Measurements from ENCODE around the gene SYTL2. TPM values are rescaled to one million over a fixed set of nuclear protein-coding genes. Genes with fewer than 3 reads are reported as not detected.

The SYTL2 gene
- polyA plus RNA-seq, 1 donor from 2014 or later = 2.3 TPM

DNA sequence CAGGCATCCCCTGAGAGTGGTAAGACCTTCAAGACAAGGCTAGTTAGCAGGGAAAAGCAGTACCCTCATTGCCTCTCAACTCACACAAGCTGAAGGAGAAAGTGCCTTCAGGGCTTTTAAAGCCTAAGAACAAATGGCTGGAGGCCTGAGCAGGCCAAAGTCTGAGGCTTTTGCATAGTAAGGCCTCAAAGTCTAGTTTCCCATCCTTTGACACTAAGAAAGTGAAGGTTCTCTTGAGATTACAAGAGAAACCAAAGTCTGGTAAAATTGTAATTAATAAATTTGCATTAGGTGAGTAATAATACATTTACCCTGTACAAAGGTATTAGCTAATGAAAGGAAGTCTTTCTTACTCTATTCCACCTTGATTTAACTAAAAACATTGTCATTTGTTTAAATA, 78.0 kb downstream of the SYTL2 start:
- Histone ChIP-seq H4K20me1 (ENCODE audit: insufficient read depth) (no peaks in the 10 kb centered on the region), H3K9me3 (ENCODE audit: low read length) (no peaks in the 10 kb centered on the region), H3K27me3 (ENCODE audit: insufficient read depth, low read depth, low read length) (no peaks in the 10 kb centered on the region), H3K9ac (ENCODE audit: low read length) (no peak overlapping the region), H3F3A (ENCODE audit: insufficient read depth, low read length, poor library complexity, severe bottlenecking) (no peaks in the 10 kb centered on the region), H3K79me2 (replicated peaks; ENCODE audit: insufficient read depth, low read length) (no peaks in the 10 kb centered on the region), H2AFZ (ENCODE audit: low read depth, low read length) (no peak overlapping the region), H3K27ac (ENCODE audit: low read length) (no peak overlapping the region), H3K4me3 (ENCODE audit: low read length) (no peak overlapping the region), H3K36me3 (ENCODE audit: insufficient read depth, low read length) (no peaks in the 10 kb centered on the region), H3K4me2 (ENCODE audit: low read length) (no peak overlapping the region), H3K9me2 (ENCODE audit: insufficient read depth, low read length) (no peaks in the 10 kb centered on the region)
- TF ChIP-seq MXI1 (conservative IDR thresholded peaks at IDR 0.05; ENCODE audit: poor library complexity, severe bottlenecking) = no peak
- TF ChIP-seq, protein P1, sequence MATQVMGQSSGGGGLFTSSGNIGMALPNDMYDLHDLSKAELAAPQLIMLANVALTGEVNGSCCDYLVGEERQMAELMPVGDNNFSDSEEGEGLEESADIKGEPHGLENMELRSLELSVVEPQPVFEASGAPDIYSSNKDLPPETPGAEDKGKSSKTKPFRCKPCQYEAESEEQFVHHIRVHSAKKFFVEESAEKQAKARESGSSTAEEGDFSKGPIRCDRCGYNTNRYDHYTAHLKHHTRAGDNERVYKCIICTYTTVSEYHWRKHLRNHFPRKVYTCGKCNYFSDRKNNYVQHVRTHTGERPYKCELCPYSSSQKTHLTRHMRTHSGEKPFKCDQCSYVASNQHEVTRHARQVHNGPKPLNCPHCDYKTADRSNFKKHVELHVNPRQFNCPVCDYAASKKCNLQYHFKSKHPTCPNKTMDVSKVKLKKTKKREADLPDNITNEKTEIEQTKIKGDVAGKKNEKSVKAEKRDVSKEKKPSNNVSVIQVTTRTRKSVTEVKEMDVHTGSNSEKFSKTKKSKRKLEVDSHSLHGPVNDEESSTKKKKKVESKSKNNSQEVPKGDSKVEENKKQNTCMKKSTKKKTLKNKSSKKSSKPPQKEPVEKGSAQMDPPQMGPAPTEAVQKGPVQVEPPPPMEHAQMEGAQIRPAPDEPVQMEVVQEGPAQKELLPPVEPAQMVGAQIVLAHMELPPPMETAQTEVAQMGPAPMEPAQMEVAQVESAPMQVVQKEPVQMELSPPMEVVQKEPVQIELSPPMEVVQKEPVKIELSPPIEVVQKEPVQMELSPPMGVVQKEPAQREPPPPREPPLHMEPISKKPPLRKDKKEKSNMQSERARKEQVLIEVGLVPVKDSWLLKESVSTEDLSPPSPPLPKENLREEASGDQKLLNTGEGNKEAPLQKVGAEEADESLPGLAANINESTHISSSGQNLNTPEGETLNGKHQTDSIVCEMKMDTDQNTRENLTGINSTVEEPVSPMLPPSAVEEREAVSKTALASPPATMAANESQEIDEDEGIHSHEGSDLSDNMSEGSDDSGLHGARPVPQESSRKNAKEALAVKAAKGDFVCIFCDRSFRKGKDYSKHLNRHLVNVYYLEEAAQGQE (IDR thresholded peaks at IDR 0.05; ENCODE audit: borderline replicate concordance) = no peak
- TF ChIP-seq POLR2AphosphoS5 (IDR thresholded peaks at IDR 0.05) = no peak
- TF ChIP-seq EP300 (conservative IDR thresholded peaks at IDR 0.05; ENCODE audit: poor library complexity, severe bottlenecking) = no peak

DNA sequence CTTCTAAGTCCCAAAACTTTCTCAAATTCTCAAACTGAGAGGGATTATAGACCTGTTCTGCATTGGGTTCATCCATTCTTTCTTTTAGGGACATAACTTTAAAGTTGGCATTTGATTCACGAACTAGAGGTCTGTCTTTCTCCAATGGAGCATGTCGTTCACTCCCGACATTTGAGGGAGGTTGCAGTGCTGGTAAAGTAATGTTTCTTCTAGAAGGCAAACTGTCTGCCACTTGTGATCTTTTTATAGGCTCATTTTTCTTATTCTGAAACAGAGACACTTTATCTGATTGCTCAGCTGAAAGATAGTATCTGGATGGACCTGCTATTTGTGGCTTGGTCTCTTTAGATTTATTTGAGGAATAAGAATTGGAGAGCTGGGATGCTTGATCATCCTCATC, 84.6 kb downstream of the SYTL2 start:
- Histone ChIP-seq H3K36me3 (ENCODE audit: insufficient read depth, low read length) (no peaks in the 10 kb centered on the region), H3F3A (ENCODE audit: insufficient read depth, low read length, poor library complexity, severe bottlenecking) (no peaks in the 10 kb centered on the region), H2AFZ (ENCODE audit: low read depth, low read length) (no peak overlapping the region), H3K79me2 (replicated peaks; ENCODE audit: insufficient read depth, low read length) (no peaks in the 10 kb centered on the region), H3K27ac (ENCODE audit: low read length) (no peak overlapping the region), H3K4me3 (ENCODE audit: low read length) (no peak overlapping the region), H3K9me3 (ENCODE audit: low read length) (no peaks in the 10 kb centered on the region), H3K9me2 (ENCODE audit: insufficient read depth, low read length) (no peaks in the 10 kb centered on the region), H3K4me2 (ENCODE audit: low read length) (no peak overlapping the region), H4K20me1 (ENCODE audit: insufficient read depth) (no peaks in the 10 kb centered on the region), H3K9ac (ENCODE audit: low read length) (no peak overlapping the region), H3K27me3 (ENCODE audit: insufficient read depth, low read depth, low read length) (no peaks in the 10 kb centered on the region)
- TF ChIP-seq, protein P1 (IDR thresholded peaks at IDR 0.05; ENCODE audit: borderline replicate concordance) = no peak
- TF ChIP-seq CTCF (IDR thresholded peaks at IDR 0.05; ENCODE audit: poor library complexity, severe bottlenecking) (no peak), POLR2AphosphoS5 (IDR thresholded peaks at IDR 0.05) (no peak), SMC3 (conservative IDR thresholded peaks at IDR 0.05; ENCODE audit: poor library complexity) (no peak), RAD21 (conservative IDR thresholded peaks at IDR 0.05) (no peak), MXI1 (conservative IDR thresholded peaks at IDR 0.05; ENCODE audit: poor library complexity, severe bottlenecking) (no peak), TAF1 (IDR thresholded peaks at IDR 0.05; ENCODE audit: low read depth) (no peak), EP300 (conservative IDR thresholded peaks at IDR 0.05; ENCODE audit: poor library complexity, severe bottlenecking) (no peak), EZH2 (IDR thresholded peaks at IDR 0.05; ENCODE audit: borderline replicate concordance, insufficient read depth, low read length, poor library complexity, severe bottlenecking) (no peak)

All from neural cell (in vitro differentiated cells).